Inflammatory macrophage (primary cell): ENCODE data around the gene HBG2.

Source experiments
- DNase-seq, 2 donors: peaks; one replicate each; pipeline ENCODE4 v3.0.0-alpha.2; 2020 to 2022

The HBG2 gene

GRCh38 chr11:5228124-5228523 lies 26.5 kb downstream of the HBG2 start:
- no peak for DNase-seq

GRCh38 chr11:5227681-5228080 lies 26.9 kb downstream of the HBG2 start:
- DNase-seq: no peak

GRCh38 chr11:5226732-5227310 lies 27.8 kb downstream of the HBG2 start, which contains the start of gene HBB:
HBB (minus strand) TSS chr11:5227071; CDS start chr11:5227021, 50 bp downstream.
- DNase-seq: no peak

- DNase-seq: no peak
Observed at GRCh38 chr11:5225480-5225871, 29.1 kb downstream of the HBG2 start.

GRCh38 chr11:5224538-5225479 lies 29.8 kb downstream of the HBG2 start:
- no peak for DNase-seq

GRCh38 chr11:5223686-5224085 lies 30.9 kb downstream of the HBG2 start:
- no peak for DNase-seq

GRCh38 chr11:5223146-5223545 lies 31.4 kb downstream of the HBG2 start:
- no peak for DNase-seq

- no peak for DNase-seq
Observed at GRCh38 chr11:5210376-5210885, 44.1 kb downstream of the HBG2 start.

GRCh38 chr11:5204787-5205186 lies 49.8 kb downstream of the HBG2 start:
- DNase-seq: peak; percentile 52 to 53

- no peak for DNase-seq
Observed at GRCh38 chr11:5203366-5203765, 51.2 kb downstream of the HBG2 start.
